H1 (cell line): ENCODE results near the gene C1orf116. TPM values are rescaled to one million over a fixed set of nuclear protein-coding genes. Genes with fewer than 3 reads are reported as not detected.

Experiments
- CHD7 ChIP-seq: fragments of 300-600 bp; sonication (generic); IDR thresholded peaks from 2 replicates; pipeline ENCODE4 v1.7.1; 2012; ENCODE audit warnings: low read length, moderate library complexity, mild to moderate bottlenecking, inconsistent platforms; ENCODE audit not compliant: insufficient replicate concordance
- JUN ChIP-seq: IDR thresholded peaks from 2 replicates; pipeline ENCODE4 v1.6.1; 2011; ENCODE audit warnings: low read depth, mild to moderate bottlenecking, improper control_type of control experiment, low read length
- SIN3A ChIP-seq, 2 experiments: IDR thresholded peaks in 1 of 2; conservative IDR thresholded peaks in 1 of 2; 2 replicates each; pipeline ENCODE4 v1.6.1; 2011 to 2012; ENCODE audit warnings: low read length in 2 of 2, improper control_type of control experiment in 1 of 2, low read depth in 1 of 2, mild to moderate bottlenecking in 1 of 2
- SIX5 ChIP-seq: IDR thresholded peaks from 2 replicates; pipeline ENCODE4 v1.6.1; 2011; ENCODE audit warnings: mild to moderate bottlenecking, low read depth, low read length
- polyA plus RNA-seq, 7 experiments: library from polyadenylated mRNA; depleted of rRNA in 3 of 7; stranded (reverse) in 5 of 7; unstranded in 2 of 7; fragments of >200 nt in 5 of 7; fragments of 200-250 nt in 2 of 7; gene quantifications; 1 replicate in 5 of 7; 2 replicates in 1 of 7; 4 replicates in 1 of 7; pipeline versions ENCODE4 v1.2.1 to v1.2.3, GENCODE V29; 2011 to 2013; ENCODE audit warnings: missing spikeins in 2 of 7, mixed read lengths in 2 of 7
- total RNA-seq: library from RNA; stranded (reverse); fragmentation: NEBNext Ultra II Directional; extraction: Animal tissue kit (Norgen Biotek cat#: 25700); gene quantifications from 2 replicates; pipeline ENCODE4 v1.2.1, GENCODE V29; 2021
- TF ChIP-seq, protein P1 (sequence below): IDR thresholded peaks from 2 replicates; pipeline ENCODE4 v1.6.1; 2011; ENCODE audit warnings: low read depth, mild to moderate bottlenecking, low read length; ENCODE audit not compliant: insufficient read depth

C1orf116 gene
- total and polyA plus RNA-seq, 2 of the 8 experiments (the other 6 are each of a cell fraction or from before 2014, with no cell fraction given) = 2.2 to 3.9 TPM

DNA sequence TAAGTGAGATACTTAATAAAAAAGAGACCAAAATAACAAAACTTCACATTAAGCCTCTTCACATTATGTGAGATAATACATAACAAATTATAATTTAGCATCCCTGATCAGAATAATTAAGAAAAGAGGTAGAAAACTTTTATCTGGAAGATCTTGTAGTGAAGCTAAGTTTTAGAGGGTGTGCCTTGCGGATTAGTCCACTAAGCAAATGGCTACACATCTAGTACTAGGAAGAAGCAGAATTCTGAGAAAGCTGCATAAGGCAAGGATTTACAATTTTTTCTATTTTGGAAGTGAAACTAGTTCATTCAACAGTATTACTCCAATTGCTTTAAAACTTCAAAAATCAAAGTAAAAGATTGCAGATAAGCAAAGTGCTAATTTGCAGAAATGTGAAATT, 14.9 kb upstream of the C1orf116 start (continued):
- TF ChIP-seq, protein P1, sequence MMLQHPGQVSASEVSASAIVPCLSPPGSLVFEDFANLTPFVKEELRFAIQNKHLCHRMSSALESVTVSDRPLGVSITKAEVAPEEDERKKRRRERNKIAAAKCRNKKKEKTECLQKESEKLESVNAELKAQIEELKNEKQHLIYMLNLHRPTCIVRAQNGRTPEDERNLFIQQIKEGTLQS = no peak
- TF ChIP-seq SIX5 (no peak), JUN (no peak), SIN3A (conservative IDR thresholded peaks at IDR 0.05 in 1 of 2, IDR thresholded peaks at IDR 0.05 in 1 of 2; ENCODE audit: low read depth in 1 of 2, low read length in 2 of 2) (no peak), CHD7 (no peak)
